ENCODE data around the gene ANO5.

GRCh38 chr11:22216940-22217339, 24.1 kb downstream of the ANO5 start:
- no peak for TF ChIP-seq GABPA (IDR thresholded peaks at IDR 0.05; ENCODE audit: borderline replicate concordance, insufficient read depth, low read length)
- TF ChIP-seq POLR2A (IDR thresholded peaks at IDR 0.05; ENCODE audit: control extremely low read depth in 1 of 2, low read depth in 2 of 2, low read length in 2 of 2), result no peak
- no peak for TF ChIP-seq SP1 (IDR thresholded peaks at IDR 0.05; ENCODE audit: low read depth, low read length)
- TF ChIP-seq CHD2 (IDR thresholded peaks at IDR 0.05; ENCODE audit: low read length), result no peak
- no peak for TF ChIP-seq TCF12 (IDR thresholded peaks at IDR 0.05; ENCODE audit: low read depth, low read length)
- no peak for TF ChIP-seq RFX5 (IDR thresholded peaks at IDR 0.05; ENCODE audit: borderline replicate concordance, low read depth, low read length)

Measured in H1 (cell line).